Caki2 (cell line): ENCODE results near the gene CMSS1. TPM values are rescaled to one million over a fixed set of nuclear protein-coding genes. Genes with fewer than 3 reads are reported as not detected.

ENCODE experiments used
- DNase-seq: peaks from one replicate; pipeline ENCODE4 v3.0.0-alpha.2; 2015; ENCODE audit warnings: low read depth
- in situ Hi-C: cut with HindIII; loops from 2 replicates; pipeline ENCODE4 v1.10.0; 2016; ENCODE audit warnings: low sequenced_read_pairs, low pct_unique_long_range_greater_than_20kb, mixed read lengths
- total RNA-seq: library from RNA; depleted of rRNA; stranded (reverse); fragments of >200 nt; shearing (Covaris generic); gene quantifications from 2 replicates; pipeline ENCODE4 v1.2.3, GENCODE V29; 2014; ENCODE audit warnings: low replicate concordance

The CMSS1 gene
- total RNA-seq, 1 experiment from 2014 or later = 36.5 TPM

GRCh38 chr3:99915906-99916432 is 98.3 kb downstream of the CMSS1 start:
- in situ Hi-C loops = no loop called here
- DNase-seq = no peak

GRCh38 chr3:99918715-99919114 is 101.1 kb downstream of the CMSS1 start:
- in situ Hi-C loops = no loop called here
- no peak for DNase-seq

DNA sequence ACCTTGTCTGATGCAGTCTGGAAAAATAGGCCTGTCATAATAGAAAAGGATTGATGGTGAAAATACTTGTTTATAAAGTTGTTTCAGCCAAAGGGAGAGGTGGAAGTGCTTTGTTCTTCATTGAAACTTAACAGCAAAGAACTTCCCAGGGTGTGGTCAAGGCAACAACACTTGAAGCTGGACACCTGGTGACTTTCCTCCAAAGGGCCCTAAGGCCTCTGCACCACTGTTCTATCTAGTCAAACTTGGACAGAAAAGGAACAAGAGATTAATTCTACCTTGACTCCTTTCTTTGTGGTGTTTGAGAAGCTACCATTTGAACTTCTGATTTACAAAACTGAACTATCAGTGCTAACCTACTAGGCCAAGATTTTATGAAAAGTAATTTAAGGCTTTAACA is 102.0 kb downstream of the CMSS1 start:
- no peak for DNase-seq
- in situ Hi-C loops = no loop called here

DNA sequence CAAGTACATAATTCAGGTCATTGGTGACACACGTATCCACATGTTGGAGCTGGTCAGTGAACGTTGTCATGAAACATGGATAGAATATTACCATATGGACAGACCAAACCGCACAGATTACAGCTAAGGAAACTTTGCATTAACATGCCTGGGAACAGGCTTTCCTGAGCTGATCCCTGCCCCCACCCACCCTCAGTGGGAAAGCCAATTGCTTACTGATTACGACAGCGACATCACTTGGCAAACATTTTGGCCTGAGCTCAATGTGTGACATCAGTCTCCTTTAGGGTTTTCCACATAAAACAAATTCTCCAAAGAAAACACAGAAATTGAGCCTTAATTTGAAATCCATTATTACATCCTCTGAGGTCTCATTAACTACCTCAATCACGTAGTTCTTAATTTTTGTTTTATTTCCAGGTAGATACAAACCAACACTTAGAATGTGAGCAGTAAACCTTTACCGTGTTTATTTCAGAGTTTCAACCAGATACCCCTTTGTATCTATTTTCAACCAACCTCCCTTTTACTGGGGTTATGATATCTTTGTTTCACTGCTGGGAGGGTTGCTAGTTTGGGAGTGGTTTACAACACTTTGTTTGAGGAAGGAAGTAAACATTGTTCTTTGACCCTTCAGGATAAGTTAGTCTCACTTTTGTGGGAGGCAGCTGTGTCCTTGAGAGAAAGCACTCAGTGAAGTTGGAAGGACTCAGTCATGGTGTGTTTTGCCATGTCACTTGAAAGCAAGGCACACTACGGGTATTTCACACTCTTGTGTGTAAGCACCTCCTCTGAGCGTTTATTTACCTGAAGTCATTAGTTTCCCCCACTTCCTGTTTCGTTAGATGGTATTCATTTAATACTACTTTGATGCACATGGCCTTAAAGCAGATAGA is 103.1 kb downstream of the CMSS1 start:
- in situ Hi-C loops = no loop called here

DNA sequence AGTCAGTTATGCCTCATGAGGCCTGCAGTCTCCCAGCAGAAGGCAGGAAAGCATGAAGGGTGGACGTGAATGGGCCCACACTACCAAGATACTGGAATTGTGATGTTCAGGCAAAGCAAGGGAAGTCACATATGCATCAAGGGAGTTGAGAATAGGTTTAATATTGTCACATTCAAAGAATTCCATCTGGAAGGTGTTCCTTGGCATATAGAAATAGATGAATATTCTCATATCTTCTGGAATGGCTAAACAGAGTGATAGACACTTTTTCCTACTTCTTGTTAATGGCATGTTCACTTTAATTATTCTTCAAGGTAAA is 103.7 kb downstream of the CMSS1 start:
- DNase-seq = no peak
- in situ Hi-C loops = no loop called here

More for the DNA sequence above, 103.1 kb downstream of the CMSS1 start:
- DNase-seq = no peak

DNA sequence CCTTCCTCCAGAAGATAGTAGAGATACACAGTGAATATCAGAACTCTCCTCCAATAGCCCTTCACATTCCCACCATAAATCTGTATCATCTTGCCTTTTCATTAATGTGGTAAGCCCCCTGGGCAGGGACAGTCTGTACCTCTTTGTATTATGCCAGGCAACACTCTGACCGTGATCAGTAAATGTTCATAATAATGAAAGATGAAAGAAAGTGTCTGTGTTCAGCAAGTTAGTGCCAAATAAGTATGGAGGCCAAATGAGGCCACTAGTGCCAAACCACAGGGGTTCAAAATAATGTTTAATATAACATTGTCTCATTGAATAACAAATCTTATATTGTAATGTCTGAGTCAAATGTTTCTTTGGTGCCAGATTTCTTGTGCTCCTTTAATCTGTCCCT is 104.3 kb downstream of the CMSS1 start:
- in situ Hi-C loops = no loop called here
- no peak for DNase-seq

GRCh38 chr3:99923873-99924272 is 106.2 kb downstream of the CMSS1 start:
- no peak for DNase-seq
- in situ Hi-C loops = no loop called here

DNA sequence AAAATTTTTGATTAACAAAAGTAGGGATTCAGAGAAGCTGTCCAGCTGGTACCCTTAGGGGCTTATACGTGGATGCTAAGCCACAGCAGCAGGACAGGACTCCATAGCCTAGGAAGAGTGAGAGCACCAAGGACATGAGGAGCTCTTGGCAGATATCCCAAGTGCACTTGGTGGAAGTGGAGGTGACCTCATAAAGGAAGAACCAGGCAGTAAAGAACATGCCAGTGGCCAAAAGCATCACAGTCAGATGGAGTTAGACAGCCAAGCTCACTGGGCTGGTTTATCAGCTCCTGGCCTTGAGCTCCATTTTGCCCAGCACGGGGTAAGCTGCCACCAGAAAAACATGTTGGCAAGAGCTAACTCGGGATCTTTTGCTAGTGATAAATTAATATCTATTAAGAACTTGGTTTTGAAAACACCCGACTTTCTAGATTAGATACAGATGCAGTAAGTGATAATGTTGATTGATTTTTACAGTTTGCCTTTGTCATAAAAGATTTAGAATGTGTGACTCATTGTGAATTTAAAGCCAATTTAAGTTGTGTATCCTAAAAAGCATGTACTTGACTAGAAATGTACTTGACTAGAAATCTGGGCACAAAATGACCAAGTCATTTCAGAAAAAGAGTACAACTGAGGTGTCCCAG is 108.0 kb downstream of the CMSS1 start:
- DNase-seq = no peak
- in situ Hi-C loops = no loop called here

DNA sequence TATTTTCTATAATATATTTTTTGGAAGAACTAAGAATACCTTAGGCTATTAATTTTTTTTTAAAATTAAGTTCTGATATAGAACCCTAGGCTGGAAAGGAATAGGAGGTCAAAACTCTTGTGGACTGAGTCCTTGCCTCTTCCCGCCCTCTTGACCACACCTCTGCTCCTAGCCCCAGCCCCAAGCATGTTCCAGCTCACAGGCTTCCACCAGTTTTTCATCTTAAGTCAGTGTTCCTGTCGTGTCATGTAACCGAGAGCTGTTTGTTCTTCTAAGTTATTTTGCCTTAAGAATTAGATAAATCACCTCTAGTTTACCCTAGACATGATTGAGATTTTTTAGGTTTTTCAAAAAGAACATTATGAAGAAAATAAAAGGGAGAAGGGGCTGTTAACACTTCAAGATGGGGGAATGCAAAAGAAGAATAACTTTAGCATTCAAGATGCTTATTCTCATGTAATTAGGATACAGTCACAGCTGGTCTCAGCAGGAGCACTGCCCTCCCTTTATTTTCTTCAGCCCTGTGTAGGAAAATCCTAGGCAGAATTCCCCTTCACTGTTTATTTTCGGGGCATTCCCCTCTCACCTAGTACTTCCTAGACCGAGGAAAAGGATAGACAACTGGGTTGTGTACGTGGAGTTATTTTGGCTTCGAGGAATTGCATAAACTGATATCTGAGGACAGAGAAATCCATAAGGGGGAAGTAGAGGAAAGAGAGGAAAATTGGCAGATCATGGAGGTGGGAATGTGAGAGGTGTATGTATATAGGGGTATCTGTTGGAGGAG is 110.2 kb downstream of the CMSS1 start:
- no peak for DNase-seq
- in situ Hi-C loops = no loop called here

DNA sequence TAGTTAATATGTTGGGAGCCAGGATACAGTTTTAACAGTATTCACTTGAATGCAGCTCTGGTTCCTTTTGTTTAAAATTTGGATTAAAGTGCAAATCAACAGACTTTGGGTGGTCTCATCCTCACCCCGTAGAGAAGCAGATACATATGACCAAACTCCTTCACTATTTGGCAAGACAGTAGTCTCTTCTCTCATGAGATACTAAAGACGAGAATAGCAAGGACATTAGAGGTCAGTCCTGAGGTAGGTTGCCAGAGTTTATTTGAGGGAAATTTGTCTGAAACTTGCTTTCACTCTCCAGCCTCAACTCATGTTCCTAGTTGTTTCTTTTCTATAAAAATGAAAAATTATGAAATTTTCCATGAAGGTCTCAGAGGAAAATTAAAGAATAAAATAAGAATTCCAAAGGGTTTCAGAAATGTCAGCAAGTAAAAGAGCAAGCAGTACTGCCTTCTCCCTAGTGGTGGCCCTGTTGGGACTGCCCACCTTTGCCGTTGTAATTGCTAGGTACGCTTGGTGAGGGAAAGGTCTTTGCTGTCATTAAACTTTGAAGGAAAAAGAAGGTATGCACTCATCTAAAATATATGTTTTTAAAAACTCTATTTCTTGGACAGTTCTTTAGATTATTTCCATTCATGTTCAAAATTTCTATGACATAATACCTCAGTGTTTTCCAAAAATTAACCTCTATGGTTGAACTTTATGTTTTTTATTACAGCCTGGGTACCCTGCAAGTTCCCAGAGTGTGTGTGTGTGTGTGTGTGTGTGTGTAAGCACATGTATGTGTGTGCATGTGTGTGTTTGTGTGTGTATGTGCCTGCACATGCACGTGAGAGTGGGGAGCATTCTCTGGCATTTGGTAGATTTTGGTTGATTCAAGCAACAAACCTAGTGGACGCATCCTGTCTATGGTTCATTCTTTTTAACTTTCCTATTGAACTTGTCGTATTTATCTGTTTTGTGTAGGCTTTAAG is 111.4 kb downstream of the CMSS1 start:
- in situ Hi-C loops = no loop called here
- DNase-seq = no peak

GRCh38 chr3:99929745-99930139 is 112.1 kb downstream of the CMSS1 start:
- in situ Hi-C loops = no loop called here
- DNase-seq = no peak

GRCh38 chr3:99931059-99931458 is 113.4 kb downstream of the CMSS1 start:
- no peak for DNase-seq
- in situ Hi-C loops = no loop called here

DNA sequence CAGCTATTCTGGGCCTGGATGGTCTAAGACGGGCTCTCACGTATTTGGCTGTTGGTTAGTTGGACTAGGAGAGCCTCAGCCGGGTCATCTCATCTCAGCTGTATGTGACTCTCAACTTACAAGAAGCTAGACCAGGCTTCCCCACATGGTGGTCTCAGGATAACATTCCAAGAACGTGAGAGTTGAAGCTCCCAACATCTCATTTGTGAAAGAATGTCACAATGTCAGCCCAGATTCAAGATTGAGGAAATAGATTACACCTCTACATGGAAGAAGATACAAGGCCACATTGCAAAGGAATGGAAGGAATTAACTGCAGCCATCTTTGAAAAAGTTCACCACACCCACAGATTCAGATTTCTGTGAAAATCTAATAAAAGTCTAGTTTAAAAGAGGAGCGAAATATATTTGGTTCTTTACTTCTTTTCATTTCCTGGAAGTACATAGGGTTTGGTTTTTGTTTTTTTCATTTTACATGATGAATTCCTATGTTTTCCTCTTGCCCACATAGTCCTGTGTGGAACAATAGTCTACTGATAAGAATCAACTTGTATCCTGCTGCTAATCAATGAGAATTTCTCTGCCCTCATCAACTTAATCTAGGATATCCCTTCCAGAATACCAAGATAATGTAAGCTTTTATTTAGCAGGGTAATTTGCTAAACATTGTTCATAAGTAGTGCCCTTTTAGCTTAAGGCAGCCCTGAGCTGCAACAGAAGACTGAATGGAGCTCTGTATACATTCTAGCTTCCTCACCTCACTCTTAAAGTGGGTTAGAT is 116.5 kb downstream of the CMSS1 start:
- in situ Hi-C loops = no loop called here
- DNase-seq = no peak

DNA sequence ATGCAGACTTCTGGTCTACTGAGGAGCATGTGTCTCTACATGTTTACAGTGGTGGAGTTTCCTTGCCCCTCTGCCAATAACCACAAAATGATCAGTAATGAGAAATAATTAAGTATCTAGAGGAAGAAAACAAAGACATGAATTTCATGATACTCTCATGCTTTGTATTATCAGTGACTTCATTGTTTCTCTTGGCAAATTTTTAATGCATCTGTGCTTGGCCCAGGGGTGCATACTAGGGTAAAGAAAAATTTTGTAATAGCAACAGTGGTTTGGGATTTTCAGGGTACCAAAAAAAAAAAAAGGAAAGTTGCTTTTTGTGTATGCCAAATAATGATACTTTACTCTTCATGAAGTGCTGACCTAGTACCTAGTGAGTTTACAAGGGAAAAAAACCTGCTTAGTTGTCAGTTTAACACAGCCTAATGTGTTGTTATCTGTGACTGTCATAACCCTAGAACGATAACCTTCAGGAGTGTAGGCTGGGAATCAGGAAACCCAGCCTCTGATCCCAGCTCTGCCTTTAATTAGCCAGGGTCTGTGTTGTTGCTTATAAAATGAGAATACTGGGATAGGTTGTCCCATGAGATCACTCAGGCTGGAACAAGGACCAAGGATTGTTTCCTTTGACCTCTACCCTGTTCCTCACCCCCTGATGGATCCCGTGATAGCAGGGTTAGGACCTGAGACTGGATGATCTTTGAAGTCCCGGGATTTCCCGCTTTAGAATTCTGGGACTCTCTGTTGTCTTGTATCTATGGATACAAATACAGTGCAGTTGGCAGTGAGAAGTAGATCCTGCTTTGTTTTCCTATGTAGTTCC is 117.5 kb downstream of the CMSS1 start:
- in situ Hi-C loops = no loop called here
- DNase-seq = no peak

GRCh38 chr3:99938270-99938911 is 120.7 kb downstream of the CMSS1 start:
- in situ Hi-C loops = no loop called here
- DNase-seq = no peak

- DNase-seq = no peak
- in situ Hi-C loops = no loop called here
Measured at GRCh38 chr3:99939876-99940275, 122.2 kb downstream of the CMSS1 start.
